Stimulated activated CD8-positive, alpha-beta memory T cell treated with anti-CD3 and anti-CD28 coated beads, Interleukin-15, amount 100 ng/mL, for 48 hours (primary cell): Measurements from ENCODE around the gene UGT1A8.
"Not testable (repeated sequence)": the region's sequence is repeated elsewhere in the genome, so short reads cannot be mapped to it uniquely, and the experiment has no call there.

ENCODE experiments used
- DNase-seq, 2 donors: peaks; one replicate each; pipeline ENCODE4 v3.0.0-alpha.2; 2020; ENCODE audit warnings: low read depth in 2 of 2

Gene UGT1A8

DNA sequence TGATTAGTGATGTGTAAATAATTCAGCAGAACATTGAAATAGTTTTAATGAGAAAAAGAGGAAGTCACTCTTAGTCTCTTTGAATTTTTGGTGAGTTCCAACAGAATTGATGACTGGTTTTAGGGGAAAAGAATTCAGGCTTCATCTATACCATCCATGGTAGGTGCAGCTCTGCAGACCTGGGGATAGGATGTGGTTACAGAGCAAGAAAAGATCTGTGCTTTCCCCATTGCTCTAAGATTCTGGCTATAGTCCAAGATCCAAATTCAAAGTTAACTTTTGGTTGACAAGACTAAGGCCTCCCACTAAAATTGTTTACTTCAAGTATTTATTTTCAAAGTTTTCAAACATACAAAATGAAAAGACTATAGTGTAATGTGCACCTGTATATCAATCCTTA is 22.4 kb downstream of the UGT1A8 start:
- DNase-seq = no peak

GRCh38 chr2:233643128-233643527 is 25.7 kb downstream of the UGT1A8 start:
- no peak for DNase-seq

- not testable (repeated sequence) for DNase-seq
These were observed 28.6 kb downstream of the UGT1A8 start for GRCh38 chr2:233646033-233646432.

- no peak for DNase-seq
These were observed 33.5 kb downstream of the UGT1A8 start for GRCh38 chr2:233650981-233651380.

- DNase-seq = no peak
These were observed 34.0 kb downstream of the UGT1A8 start for GRCh38 chr2:233651430-233651829.

GRCh38 chr2:233654501-233654900 is 37.1 kb downstream of the UGT1A8 start:
- no peak for DNase-seq

GRCh38 chr2:233655043-233655442 is 37.6 kb downstream of the UGT1A8 start:
- no peak for DNase-seq

- DNase-seq = not testable (repeated sequence)
These were observed 38.5 kb downstream of the UGT1A8 start for GRCh38 chr2:233655943-233656342.

- DNase-seq = no peak
These were observed 39.0 kb downstream of the UGT1A8 start for GRCh38 chr2:233656443-233656842.

GRCh38 chr2:233658610-233659009 is 41.2 kb downstream of the UGT1A8 start:
- DNase-seq = no peak

DNA sequence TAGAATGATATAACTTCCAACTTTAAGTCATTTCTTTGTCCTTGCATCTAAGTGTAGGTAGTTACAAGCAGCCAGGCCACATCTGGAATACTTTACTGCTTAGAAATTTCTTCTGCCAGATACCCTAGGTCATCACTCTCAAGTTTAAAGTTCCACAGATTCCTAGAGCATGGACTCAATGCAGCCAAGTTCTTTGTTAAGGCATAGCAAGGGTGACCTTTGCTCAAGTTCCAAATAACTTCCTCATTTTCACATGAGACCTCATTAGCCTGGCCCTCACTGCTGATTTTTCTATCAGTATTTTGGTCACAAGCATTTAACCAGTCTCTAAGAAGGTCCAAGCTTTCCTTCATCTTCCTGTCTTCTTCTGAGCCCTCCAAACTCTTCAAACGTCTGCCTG is 46.5 kb downstream of the UGT1A8 start:
- DNase-seq = no peak

GRCh38 chr2:233668605-233669260 is 51.3 kb downstream of the UGT1A8 start:
- no peak for DNase-seq

- no peak for DNase-seq
These were observed 54.1 kb downstream of the UGT1A8 start, which contains the start of gene UGT1A9 for GRCh38 chr2:233671290-233672161. Gene UGT1A9 (plus strand): TSS chr2:233671898. CDS start chr2:233671935, 37 bp downstream.

DNA sequence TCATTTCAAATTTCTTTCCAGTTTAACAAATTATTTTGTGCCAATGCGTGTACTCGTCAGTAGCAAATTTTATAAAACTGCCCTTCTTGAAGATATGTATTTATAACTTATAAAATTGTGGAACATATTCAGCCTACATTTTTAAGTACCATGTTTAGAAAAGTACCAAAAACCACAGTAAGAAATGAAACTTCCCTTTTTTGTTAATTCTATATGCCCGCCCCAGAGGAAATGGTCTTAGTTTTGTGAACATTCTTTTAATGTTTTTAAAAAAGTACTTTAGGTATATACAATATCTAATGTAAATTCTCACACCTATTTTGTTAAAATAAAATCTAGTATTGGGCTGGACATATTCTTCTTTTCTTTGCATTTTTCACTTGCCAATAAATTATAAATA is 55.5 kb downstream of the UGT1A8 start:
- no peak for DNase-seq

DNA sequence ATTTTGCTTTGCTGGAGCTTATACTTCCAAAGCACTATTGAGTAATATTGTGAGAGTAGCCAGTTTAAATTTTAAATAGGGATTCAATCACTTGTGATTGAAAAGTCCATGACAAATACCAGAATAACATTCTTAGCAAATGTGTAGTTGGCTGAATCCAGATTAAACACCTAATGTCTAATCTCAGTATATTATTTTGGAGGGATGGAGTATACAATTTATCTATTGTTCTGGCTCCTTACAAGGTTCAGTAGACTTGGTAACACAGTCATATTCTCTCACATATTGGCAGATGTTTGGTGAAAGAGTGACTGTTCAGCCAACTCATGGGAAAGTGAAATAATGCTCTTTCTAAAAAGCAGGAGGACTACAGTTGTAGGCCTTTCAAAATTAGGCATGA is 56.5 kb downstream of the UGT1A8 start:
- no peak for DNase-seq

DNA sequence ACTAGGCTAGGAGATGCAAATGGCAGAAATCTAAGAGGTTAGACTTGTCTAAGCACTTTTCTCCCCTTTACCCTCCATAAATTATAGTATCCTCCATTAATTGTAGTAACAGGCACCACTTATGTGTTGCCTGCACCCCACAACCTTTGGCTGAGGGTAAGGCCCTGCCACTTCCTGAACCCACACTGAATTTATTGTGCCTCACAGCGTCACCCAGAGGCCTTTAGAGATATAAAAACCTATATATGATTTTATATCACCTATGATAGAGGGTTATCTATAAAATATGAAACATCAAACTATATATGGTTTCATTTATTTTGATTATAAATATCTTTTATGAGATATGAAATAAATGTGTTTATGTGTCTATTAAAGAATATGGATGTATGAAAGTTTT is 56.9 kb downstream of the UGT1A8 start:
- no peak for DNase-seq

DNA sequence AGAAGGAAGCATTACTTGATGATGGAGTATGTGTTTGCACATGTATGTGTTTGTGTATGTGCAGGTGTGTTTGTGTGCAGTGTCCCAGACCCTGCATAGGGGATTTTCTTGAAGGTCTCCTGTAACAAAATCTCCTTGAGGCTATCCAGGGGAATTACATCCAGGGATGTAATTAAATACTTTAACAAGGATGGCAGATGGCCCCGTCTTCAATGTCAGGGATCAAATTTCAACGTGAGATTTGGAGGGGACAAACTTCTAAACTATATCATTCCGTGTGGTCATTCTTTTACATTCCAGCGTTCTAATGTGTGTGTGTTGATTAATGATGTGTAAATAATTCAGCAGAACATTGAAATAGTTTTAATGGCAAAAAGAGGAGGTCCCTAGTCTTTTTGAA is 57.6 kb downstream of the UGT1A8 start:
- no peak for DNase-seq

- DNase-seq = no peak
These were observed 58.6 kb downstream of the UGT1A8 start for GRCh38 chr2:233676046-233676445.

DNA sequence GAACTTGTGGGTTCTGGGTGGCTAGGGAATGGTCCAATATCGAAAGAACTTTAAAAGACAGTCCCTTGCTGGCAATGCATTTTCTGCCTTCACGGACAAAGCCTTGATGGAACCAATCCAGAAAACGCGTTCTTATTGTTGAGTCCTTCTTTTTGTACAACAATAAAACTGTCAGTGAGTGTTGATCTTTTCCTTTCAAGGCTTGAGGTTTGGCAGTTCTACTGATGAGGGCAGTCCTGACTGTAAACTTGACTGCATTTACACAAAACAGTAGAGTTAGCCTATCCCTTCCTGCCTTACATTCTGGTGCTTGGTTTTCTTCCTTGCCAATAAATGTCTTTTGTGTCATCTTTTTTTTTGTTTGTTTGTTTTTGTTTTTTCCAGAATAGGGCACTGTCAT is 61.8 kb downstream of the UGT1A8 start:
- DNase-seq = no peak

- no peak for DNase-seq
These were observed 63.1 kb downstream of the UGT1A8 start for GRCh38 chr2:233680361-233681045.

GRCh38 chr2:233681521-233682099 is 64.2 kb downstream of the UGT1A8 start, which contains the start of gene UGT1A7:
Gene UGT1A7 (plus strand): TSS chr2:233681901. CDS start chr2:233681938, 37 bp downstream.
- DNase-seq = no peak

- DNase-seq = no peak
These were observed 67.2 kb downstream of the UGT1A8 start for GRCh38 chr2:233684640-233685039.
